Pancreas (tissue), 10 donors: ENCODE data around the gene TIMP4. TPM values are rescaled to one million over a fixed set of nuclear protein-coding genes. Genes with fewer than 3 reads are reported as not detected.
A peak's percentile ranks its signal among the peaks of the same experiment; 100 is the strongest.

Experiments used
- ATAC-seq, 4 donors: fragments of 200-7000 bp; cut with Tn5 transposase; one replicate each; pipeline versions ENCODE4 v1.8.0 to v1.9.1; 2020; ENCODE audit warnings: mild to moderate bottlenecking in 4 of 4, moderate library complexity in 4 of 4
- DNase-seq, 6 donors: peaks; one replicate each; pipeline ENCODE4 v3.0.0-alpha.2; 2020
- FAIRE-seq: peaks from 2 replicates; lab custom pipeline; 2012; peaks lifted over from hg19 to GRCh38; lab: Jason Lieb, UNC
- H3K27ac ChIP-seq, 4 donors: fragments of 200-600 bp; sonication (generic); 1 replicate in 3 of 4; 2 replicates in 1 of 4; pipeline versions ENCODE4 v1.5.0 to v1.8.0; 2020
- H3K27me3 ChIP-seq, 4 donors: fragments of 200-600 bp; one replicate each; pipeline ENCODE4 v1.8.0; 2021
- H3K36me3 ChIP-seq, 3 donors: fragments of 200-600 bp; sonication (generic) in 1 of 3; one replicate each; pipeline versions ENCODE4 v1.5.0 to v1.8.0; 2020 to 2021
- H3K4me1 ChIP-seq, 3 donors: fragments of 200-600 bp; one replicate each; pipeline ENCODE4 v1.8.0; 2021
- H3K4me3 ChIP-seq, 4 donors: fragments of 200-600 bp; sonication (generic) in 2 of 4; one replicate each; pipeline versions ENCODE4 v1.5.0 to v1.8.0; 2020 to 2021
- H3K9me3 ChIP-seq, 4 donors: fragments of 200-600 bp; one replicate each; pipeline ENCODE4 v1.8.0; 2021
- CTCF ChIP-seq, 4 donors: fragments of 200-600 bp; sonication (generic) in 3 of 4; IDR thresholded peaks; one replicate each; pipeline versions ENCODE4 v1.5.0 to v1.8.0; 2021; ENCODE audit warnings: antibody characterized with exemption in 4 of 4
- WGBS, 2 donors: extraction: QIAGEN DNeasy Blood & Tissue Kit; methylation state at CpG; one replicate each; pipeline ENCODE4 v1.1.7; 2013; 5-methylcytosine and 5-hydroxymethylcytosine counted together
- intact Hi-C, 3 donors: fragments of 100-400 bp; cut with DNase I; formaldehyde crosslinking; loops; one replicate each; pipeline versions ENCODE4 v1.11.1 to v1.14.2; 2022
- polyA plus RNA-seq, 2 donors: library from polyadenylated mRNA; stranded (reverse); fragments of 200-250 nt; gene quantifications; one replicate each; pipeline ENCODE4 v1.2.3, GENCODE V29; 2013
- total RNA-seq, 6 donors: library from RNA; stranded (reverse); fragmentation: NEBNext Ultra II Directional in 4 of 6; extraction: Animal tissue kit (Norgen Biotek cat#: 25700) in 4 of 6; gene quantifications; one replicate each; pipeline versions ENCODE4 v1.2.1 to v1.2.4, GENCODE V29; 2021 to 2023
- donor health status: healthy with polysubstance abuse.
- donor health status: DM: no; HTN: no; CAD: no; lungs with moderate emphysema.
- donor health status: DM: no; HTN: no; CAD: no.
- donor health status: control.
- donor health status: control.
- donor health status: Bipolar disorder and iron deficiency.
- donor health status: DM: yes; HTN: yes; CAD: no.
- donor health status: DM: no; HTN: no; CAD: no.
- donor health status: DM: no; HTN: no; CAD: no.
- donor health status: DM: yes; HTN: yes; CAD: no.

The TIMP4 gene
- total and polyA plus RNA-seq, 8 donors: 0.12 to 4.6 (median 1.4) TPM

- ATAC-seq: no peak
- peaks cover 0 to 2% (median 0%) of the 10 kb centered on the region in 3 donors for H3K4me1 ChIP-seq
- no peak overlapping the region for H3K27ac ChIP-seq
- H3K36me3 ChIP-seq: no peaks in the 10 kb centered on the region
- 76 to 90% methylated on average over 3 of the region's 3 CpGs for WGBS, 2 donors
- TF ChIP-seq CTCF (IDR thresholded peaks at IDR 0.05): no peak
- H3K4me3 ChIP-seq: no peak overlapping the region
- no peaks in the 10 kb centered on the region for H3K27me3 ChIP-seq
- no peaks in the 10 kb centered on the region for H3K9me3 ChIP-seq
- DNase-seq: no peak
- intact Hi-C loops: no loop called here
- FAIRE-seq: no peak
Measured at GRCh38 chr3:12196684-12197083, 38.0 kb upstream of the TIMP4 start.

- no peaks in the 10 kb centered on the region for H3K36me3 ChIP-seq
- no peak for TF ChIP-seq CTCF (IDR thresholded peaks at IDR 0.05)
- H3K27me3 ChIP-seq: no peaks in the 10 kb centered on the region
- H3K27ac ChIP-seq: no peak overlapping the region
- 79 to 87% methylated on average over 4 of the region's 4 CpGs for WGBS, 2 donors
- peaks cover 0 to 2% (median 0%) of the 10 kb centered on the region in 3 donors for H3K4me1 ChIP-seq
- ATAC-seq: no peak
- no peak for FAIRE-seq
- no peaks in the 10 kb centered on the region for H3K9me3 ChIP-seq
- no peak overlapping the region for H3K4me3 ChIP-seq
- intact Hi-C loops: no loop called here
- DNase-seq: no peak
Measured at GRCh38 chr3:12195231-12195630, 36.5 kb upstream of the TIMP4 start.

- Histone ChIP-seq H3K9me3 (no peaks in the 10 kb centered on the region), H3K36me3 (no peaks in the 10 kb centered on the region), H3K27me3 (no peaks in the 10 kb centered on the region), H3K4me3 (no peak overlapping the region), H3K27ac (no peak overlapping the region), H3K4me1 (peaks cover 0 to 2% (median 0%) of the 10 kb centered on the region in 3 donors)
- 70 to 71% methylated on average over 3 of the region's 3 CpGs for WGBS, 2 donors
- FAIRE-seq (no peak), ATAC-seq (peak in 2 of 4 donors; percentile 33 to 49), DNase-seq (no peak)
- TF ChIP-seq CTCF (IDR thresholded peaks at IDR 0.05): no peak
- intact Hi-C loops: no loop called here
Measured at GRCh38 chr3:12194669-12195161, 36.0 kb upstream of the TIMP4 start.

- H3K27ac ChIP-seq: no peak overlapping the region
- ATAC-seq: peak in 3 of 4 donors; percentile 47 to 76 (median 61)
Measured at GRCh38 chr3:12194209-12194608, 35.5 kb upstream of the TIMP4 start.

More at GRCh38 chr3:12194209-12194608, 35.5 kb upstream of the TIMP4 start:
- intact Hi-C loops: no loop called here
- FAIRE-seq: no peak
- no peak overlapping the region for H3K4me3 ChIP-seq
- no peaks in the 10 kb centered on the region for H3K9me3 ChIP-seq
- DNase-seq: no peak
- H3K4me1 ChIP-seq: peaks cover 0 to 2% (median 0%) of the 10 kb centered on the region in 3 donors
- no peak for TF ChIP-seq CTCF (IDR thresholded peaks at IDR 0.05)
- 69% methylated on average over 3 of the region's 3 CpGs for WGBS, 2 donors
- no peaks in the 10 kb centered on the region for H3K36me3 ChIP-seq
- H3K27me3 ChIP-seq: no peaks in the 10 kb centered on the region
